HepG2 (cell line): ENCODE measurements around the gene SEC61A2.

Source experiments
- CTCF ChIP-seq: sonication (generic); formaldehyde crosslinking; IDR thresholded peaks from 2 replicates; pipeline ENCODE4 v1.5.0; 2020; ENCODE audit warnings: mild to moderate bottlenecking, missing genetic modification reagents, moderate library complexity
- MAFK ChIP-seq, 2 experiments: IDR thresholded peaks in 1 of 2; conservative IDR thresholded peaks in 1 of 2; 2 replicates each; pipeline ENCODE4 v1.6.1; 2011; ENCODE audit warnings: improper control_type of control experiment in 2 of 2, low read length in 2 of 2
- NAIF1 ChIP-seq: sonication (generic); formaldehyde crosslinking; IDR thresholded peaks from 2 replicates; pipeline ENCODE4 v1.5.0; 2020; ENCODE audit warnings: mild to moderate bottlenecking, missing genetic modification reagents, borderline replicate concordance
- PPARG ChIP-seq: conservative IDR thresholded peaks from 2 replicates; pipeline ENCODE4 v1.6.1; 2016; ENCODE audit warnings: missing biosample characterization, missing genetic modification reagents
- PRDM15 ChIP-seq: sonication (generic); formaldehyde crosslinking; IDR thresholded peaks from 2 replicates; pipeline ENCODE4 v1.4.0; 2020; ENCODE audit warnings: missing genetic modification reagents
- TFE3 ChIP-seq: IDR thresholded peaks from 2 replicates; pipeline ENCODE4 v1.6.1; 2016
- THAP9 ChIP-seq: sonication (generic); formaldehyde crosslinking; IDR thresholded peaks from 2 replicates; pipeline ENCODE4; 2020; ENCODE audit warnings: missing genetic modification reagents, mild to moderate bottlenecking, borderline replicate concordance
- ZZZ3 ChIP-seq: sonication (generic); formaldehyde crosslinking; IDR thresholded peaks from 2 replicates; pipeline ENCODE4 v1.4.0; 2020; ENCODE audit warnings: missing genetic modification reagents, mild to moderate bottlenecking, borderline replicate concordance

- no peak for TF ChIP-seq THAP9 (CRISPR knock-in tag)
- no peak for TF ChIP-seq ZZZ3 (CRISPR knock-in tag)
- no peak for TF ChIP-seq TFE3
- TF ChIP-seq CTCF (CRISPR knock-in tag) = no peak
- TF ChIP-seq PPARG (CRISPR knock-in tag) = no peak
- TF ChIP-seq MAFK (conservative IDR thresholded peaks at IDR 0.05 in 1 of 2, IDR thresholded peaks at IDR 0.05 in 1 of 2; ENCODE audit: low read length in 2 of 2) = no peak
- no peak for TF ChIP-seq PRDM15 (CRISPR knock-in tag)
- no peak for TF ChIP-seq NAIF1 (CRISPR knock-in tag)
Observed at GRCh38 chr10:12160664-12161063, 31.2 kb downstream of the SEC61A2 start.
